Duodenal mucosa (tissue), 2 donors: ENCODE data around the gene COX6B2.
A peak's percentile ranks its signal among the peaks of the same experiment; 100 is the strongest.

ENCODE experiments used
- H3K27ac ChIP-seq: one replicate; pipeline ENCODE4 v1.7.0; 2013; ENCODE audit warnings: low read depth, low read length
- H3K27me3 ChIP-seq, 2 donors: one replicate each; pipeline ENCODE4 v1.7.0; 2013; ENCODE audit warnings: low read length in 2 of 2, control low read depth in 1 of 2; ENCODE audit not compliant: insufficient read depth in 2 of 2, control insufficient read depth in 1 of 2
- H3K36me3 ChIP-seq, 2 donors: one replicate each; pipeline ENCODE4 v1.7.0; 2013; ENCODE audit warnings: low read length in 2 of 2, control low read depth in 1 of 2; ENCODE audit not compliant: insufficient read depth in 2 of 2, control insufficient read depth in 1 of 2
- H3K4me1 ChIP-seq, 2 donors: one replicate each; pipeline ENCODE4 v1.7.0; 2013; ENCODE audit warnings: low read length in 2 of 2, control low read depth in 1 of 2; ENCODE audit not compliant: insufficient read depth in 2 of 2, control insufficient read depth in 1 of 2
- H3K4me3 ChIP-seq, 2 donors: one replicate each; pipeline ENCODE4 v1.7.0; 2013; ENCODE audit warnings: low read length in 2 of 2, low read depth in 1 of 2
- H3K9ac ChIP-seq, 2 donors: one replicate each; pipeline ENCODE4 v1.7.0; 2013; ENCODE audit warnings: low read length in 2 of 2, low read depth in 1 of 2
- H3K9me3 ChIP-seq, 2 donors: one replicate each; pipeline ENCODE4 v1.7.0; 2013; ENCODE audit warnings: low read length in 2 of 2, control low read depth in 1 of 2; ENCODE audit not compliant: control insufficient read depth in 1 of 2

The COX6B2 gene

DNA sequence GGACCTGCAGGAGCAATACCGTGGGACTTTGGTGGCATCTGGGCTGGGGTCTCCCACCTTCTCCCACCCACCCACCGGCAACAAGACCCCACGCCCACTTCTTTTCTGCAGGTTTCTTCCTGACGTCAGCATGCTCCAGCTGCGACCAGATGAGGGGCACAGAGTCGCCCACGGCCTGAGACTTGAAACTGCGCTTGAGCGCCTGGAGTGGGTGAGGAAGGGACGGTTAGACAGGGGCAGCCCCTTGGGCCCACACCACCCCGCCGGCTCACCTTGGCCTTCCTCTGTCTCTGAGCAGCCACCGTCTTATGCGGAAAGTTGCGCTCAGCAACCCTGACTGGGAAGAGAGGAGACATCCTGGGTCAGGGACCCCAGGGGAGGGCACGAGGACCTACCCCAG lies 6.4 kb upstream of the COX6B2 start:
- H3K27ac ChIP-seq, result no peak overlapping the region
- H3K9me3 ChIP-seq, result no peaks in the 10 kb centered on the region
- no peaks in the 10 kb centered on the region for H3K4me1 ChIP-seq
- H3K27me3 ChIP-seq, result peaks cover 0 to 3% of the 10 kb centered on the region in 2 donors
- no peaks in the 10 kb centered on the region for H3K36me3 ChIP-seq
- H3K9ac ChIP-seq, result no peak overlapping the region
- H3K4me3 ChIP-seq, result no peak overlapping the region

DNA sequence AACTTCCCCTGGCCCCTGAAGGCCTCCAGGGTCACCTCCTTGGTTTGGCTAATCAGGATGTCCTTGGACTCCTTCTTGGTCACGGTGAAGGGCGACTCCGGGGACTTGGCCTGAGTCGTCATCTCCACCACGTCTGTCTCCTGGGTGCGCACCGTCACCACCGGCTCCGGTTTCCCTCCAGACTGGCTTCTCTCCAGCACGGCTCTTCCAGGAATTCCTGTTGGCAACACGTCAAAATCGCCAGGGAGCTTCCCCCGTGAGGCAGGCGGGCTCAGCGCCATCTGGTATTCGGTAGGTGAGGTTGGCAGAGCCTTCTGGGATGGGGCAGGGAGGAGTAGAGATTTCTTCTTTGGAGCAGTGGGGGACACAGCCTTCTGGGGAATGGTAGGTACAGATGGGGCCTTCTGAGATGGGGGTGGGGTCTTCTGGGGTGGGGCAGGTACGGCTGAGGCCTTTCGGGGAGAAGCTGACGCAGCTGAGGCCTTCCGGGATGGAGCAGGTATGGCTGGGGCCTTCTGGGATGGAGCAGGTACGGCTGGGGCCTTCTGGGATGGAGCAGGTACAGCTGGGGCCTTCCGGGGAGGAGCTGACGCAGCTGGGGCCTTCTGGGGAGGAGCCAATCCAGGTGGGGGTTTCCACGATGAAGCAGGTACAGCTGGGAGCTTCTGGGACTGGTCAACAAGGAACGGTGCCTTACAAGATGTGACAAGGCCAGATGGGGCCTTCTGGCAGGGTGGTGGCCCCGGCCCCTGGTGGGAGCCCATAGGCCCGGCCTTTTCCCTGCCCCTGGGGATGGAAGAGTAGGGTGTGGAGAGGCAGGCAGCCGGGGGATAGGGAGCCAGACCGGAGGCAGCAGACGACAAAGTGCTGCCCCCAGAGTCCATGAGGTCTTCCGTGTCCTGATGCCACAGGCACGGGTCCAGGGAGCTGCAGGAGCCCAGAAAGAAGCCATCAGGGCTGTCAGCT lies 4.7 kb upstream of the COX6B2 start:
- no peaks in the 10 kb centered on the region for H3K4me1 ChIP-seq
- no peaks in the 10 kb centered on the region for H3K36me3 ChIP-seq

DNA sequence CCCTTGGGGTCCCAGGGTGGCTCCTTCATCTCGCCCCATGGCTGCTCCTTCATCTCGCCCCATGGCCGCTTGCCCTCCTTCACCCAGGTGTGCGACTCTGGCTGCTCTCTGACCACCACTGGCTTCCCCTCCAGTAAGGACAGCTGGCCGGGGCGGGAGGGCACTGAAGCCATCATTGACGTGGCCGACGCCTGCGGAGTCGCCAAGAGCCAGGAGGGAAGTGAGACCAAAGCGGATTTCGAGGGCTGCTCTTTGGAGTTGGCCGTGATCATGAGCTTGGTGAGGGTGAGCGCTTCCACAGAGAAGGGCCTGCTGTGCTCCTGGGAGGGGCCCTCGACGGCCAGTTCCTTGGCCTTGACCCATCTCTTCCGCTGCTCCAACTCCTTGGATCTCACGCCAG lies 4.0 kb upstream of the COX6B2 start:
- Histone ChIP-seq H3K9me3 (no peaks in the 10 kb centered on the region), H3K9ac (no peak overlapping the region), H3K36me3 (no peaks in the 10 kb centered on the region), H3K4me3 (no peak overlapping the region), H3K27ac (no peak overlapping the region), H3K4me1 (peaks cover 2 to 4% of the 10 kb centered on the region in 2 donors), H3K27me3 (peaks cover 7 to 9% of the 10 kb centered on the region in 2 donors)

More for the DNA sequence above, 4.7 kb upstream of the COX6B2 start:
- Histone ChIP-seq H3K9ac (no peak overlapping the region), H3K27me3 (peaks cover 5 to 7% of the 10 kb centered on the region in 2 donors), H3K4me3 (no peak overlapping the region), H3K27ac (no peak overlapping the region), H3K9me3 (no peaks in the 10 kb centered on the region)

DNA sequence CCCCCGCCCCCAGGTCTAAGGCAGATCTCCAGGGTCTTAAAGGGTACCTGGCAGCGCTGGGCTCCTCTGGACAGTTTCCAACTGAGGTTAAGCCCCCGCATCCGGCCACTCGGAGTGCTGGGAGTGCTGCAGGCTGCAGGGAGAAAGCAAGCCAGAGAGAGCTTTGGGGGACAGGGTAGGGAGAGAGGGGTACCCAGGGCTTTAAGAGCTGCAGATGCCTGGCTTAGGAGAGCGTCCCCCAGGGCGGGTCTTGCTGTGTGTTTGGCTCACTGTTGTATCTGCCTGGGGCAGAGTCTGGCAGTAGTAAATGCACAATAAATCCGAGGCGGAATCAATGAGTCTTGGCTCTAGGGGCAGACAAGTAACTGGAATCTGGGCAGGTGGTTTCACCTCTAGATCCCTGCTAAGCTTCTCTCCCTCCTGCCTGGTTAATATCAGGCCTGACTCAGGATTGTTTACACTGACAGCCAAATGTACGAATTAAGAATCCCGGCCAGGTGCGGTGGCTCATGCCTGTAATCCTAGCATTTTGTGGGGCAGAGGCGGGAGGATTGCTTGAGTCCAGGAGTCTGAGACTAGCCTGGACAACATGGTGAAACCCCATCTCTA lies 798 bp upstream of the COX6B2 start:
- Histone ChIP-seq H3K27me3 (peaks cover 27 to 36% of the 10 kb centered on the region in 2 donors), H3K9ac (no peak overlapping the region), H3K27ac (no peak overlapping the region), H3K4me3 (no peak overlapping the region), H3K36me3 (no peaks in the 10 kb centered on the region), H3K4me1 (peaks cover 17 to 28% of the 10 kb centered on the region in 2 donors), H3K9me3 (no peaks in the 10 kb centered on the region)

DNA sequence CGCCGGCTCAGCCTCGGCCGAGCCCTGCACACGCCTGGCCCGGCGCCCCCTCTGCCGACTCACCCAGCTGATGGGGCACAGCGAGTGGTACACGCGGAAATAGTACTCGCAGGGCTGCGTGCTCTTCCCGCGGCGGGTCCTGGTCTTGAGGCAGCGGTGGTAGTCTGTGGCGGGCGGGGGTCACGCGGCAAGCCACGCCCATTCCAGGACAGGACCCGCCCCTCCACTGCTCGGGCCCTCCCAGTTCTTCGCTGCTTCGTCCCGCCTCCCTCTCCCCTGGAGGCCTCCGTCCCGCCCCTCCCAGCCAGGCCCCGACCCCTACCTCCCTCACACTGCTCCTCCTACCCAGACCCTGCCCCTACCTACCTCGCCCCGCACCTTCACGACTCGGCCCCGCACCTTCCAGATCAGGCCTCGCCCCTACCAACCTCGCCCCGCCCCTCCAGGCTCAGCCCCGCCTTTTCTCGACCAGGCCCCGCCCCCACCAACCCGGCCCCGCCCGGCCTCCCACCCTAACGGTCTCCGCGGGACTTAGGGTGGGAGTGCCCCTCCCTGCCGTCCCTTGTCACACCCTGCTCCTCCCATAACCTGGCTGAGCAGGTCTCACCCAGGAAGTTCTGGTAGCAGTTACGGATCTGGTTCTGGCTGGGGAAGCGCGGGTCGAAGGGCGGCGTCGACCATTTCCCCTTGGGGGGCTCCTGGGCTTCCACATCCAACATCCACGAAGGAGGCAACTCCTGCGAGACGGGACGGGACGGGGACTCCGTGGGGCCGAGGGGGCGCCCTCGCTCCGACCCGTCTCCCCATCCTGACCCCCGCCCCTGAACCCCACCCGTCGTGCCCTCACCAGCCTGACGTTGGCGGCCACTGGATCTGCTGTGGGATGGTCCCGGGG lies 469 bp downstream of the COX6B2 start:
- H3K4me3 ChIP-seq, result peak overlapping the region; percentile 48 to 63
- no peak overlapping the region for H3K27ac ChIP-seq
- no peaks in the 10 kb centered on the region for H3K36me3 ChIP-seq
- no peak overlapping the region for H3K9ac ChIP-seq
- H3K4me1 ChIP-seq, result peaks cover 17 to 28% of the 10 kb centered on the region in 2 donors
- peaks cover 27 to 36% of the 10 kb centered on the region in 2 donors for H3K27me3 ChIP-seq
- no peaks in the 10 kb centered on the region for H3K9me3 ChIP-seq

DNA sequence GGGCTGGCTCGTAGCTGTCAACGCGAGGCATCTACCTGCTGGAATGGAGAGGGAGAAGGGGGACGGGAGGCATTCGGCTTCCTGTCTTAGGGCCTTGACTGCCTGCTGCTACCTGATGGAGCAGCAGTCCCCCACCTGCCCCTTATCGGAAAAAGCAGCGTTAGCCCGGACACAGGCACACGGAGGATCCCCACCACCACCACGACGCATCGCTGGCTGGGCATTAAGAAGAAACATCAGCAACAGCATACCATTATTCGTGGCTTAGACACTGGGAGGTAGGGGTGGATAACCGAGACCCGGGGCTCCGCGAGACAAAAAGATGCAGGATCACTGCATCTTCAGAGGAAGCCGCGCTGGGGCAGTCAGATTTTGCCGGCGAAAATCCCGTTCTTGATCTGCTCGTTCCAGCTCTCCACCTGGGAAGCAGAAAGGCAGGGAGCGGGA lies 1.1 kb downstream of the COX6B2 start:
- H3K9ac ChIP-seq, result no peak overlapping the region
- H3K27me3 ChIP-seq, result peaks cover 27 to 36% of the 10 kb centered on the region in 2 donors

DNA sequence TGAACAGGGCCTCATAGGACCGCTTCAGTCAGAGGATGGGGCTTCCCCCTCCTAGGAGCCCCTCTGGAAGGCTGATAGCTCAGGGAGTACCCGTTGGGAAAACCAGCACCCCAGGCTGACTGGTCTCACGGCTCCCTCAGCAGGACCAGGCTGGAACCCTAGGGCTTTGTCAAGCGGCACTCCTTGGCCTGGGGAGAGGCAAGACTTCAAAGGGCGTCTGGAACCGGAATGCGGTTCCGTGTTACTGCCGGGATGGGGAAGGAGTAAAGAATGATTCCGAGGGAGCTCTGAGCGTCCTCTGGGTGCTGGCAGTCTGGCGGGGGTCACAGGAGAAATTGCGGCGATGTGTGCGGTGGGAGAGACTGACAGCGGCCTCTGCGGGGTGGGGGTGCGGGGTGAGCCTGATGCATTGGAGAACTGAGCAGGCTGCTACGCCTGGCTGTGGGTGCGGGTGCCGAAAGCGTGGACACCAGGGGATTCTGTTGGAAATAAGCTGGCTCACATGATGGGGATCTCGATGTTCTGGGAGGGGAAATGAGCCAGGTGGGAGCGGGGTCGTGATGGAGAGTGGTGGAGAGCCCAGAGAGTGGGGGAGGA lies 1.9 kb downstream of the COX6B2 start:
- no peak overlapping the region for H3K9ac ChIP-seq
- H3K9me3 ChIP-seq, result no peaks in the 10 kb centered on the region
- no peak overlapping the region for H3K4me3 ChIP-seq
- H3K27me3 ChIP-seq, result peaks cover 27 to 36% of the 10 kb centered on the region in 2 donors
- peaks cover 17 to 28% of the 10 kb centered on the region in 2 donors for H3K4me1 ChIP-seq
- H3K27ac ChIP-seq, result no peak overlapping the region
- H3K36me3 ChIP-seq, result no peaks in the 10 kb centered on the region

More for the DNA sequence above, 1.1 kb downstream of the COX6B2 start:
- Histone ChIP-seq H3K4me1 (peaks cover 17 to 28% of the 10 kb centered on the region in 2 donors), H3K9me3 (no peaks in the 10 kb centered on the region), H3K4me3 (peak overlapping the region; percentile 48 to 63), H3K36me3 (no peaks in the 10 kb centered on the region), H3K27ac (no peak overlapping the region)

DNA sequence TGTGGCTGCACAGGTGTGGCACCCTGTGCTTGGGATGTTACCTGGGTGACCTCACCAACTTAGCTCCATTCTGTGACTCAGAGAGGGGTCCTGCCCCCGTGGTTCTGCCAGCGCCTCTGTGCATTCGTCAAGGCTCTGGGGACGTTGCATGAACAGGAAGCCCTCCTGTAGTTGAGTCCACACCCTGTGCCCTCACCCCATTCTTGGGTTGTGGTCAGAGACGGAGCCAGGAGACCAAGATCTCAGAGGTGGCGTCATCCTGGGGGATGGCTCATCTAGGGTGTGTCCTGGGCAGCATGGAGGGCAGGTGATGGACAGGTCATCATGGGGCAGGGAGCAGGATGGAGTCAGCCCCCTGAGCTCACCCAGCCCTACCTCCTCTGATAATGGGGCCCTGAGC lies 2.5 kb downstream of the COX6B2 start:
- Histone ChIP-seq H3K9me3 (no peaks in the 10 kb centered on the region), H3K36me3 (no peaks in the 10 kb centered on the region), H3K4me1 (peaks cover 17 to 28% of the 10 kb centered on the region in 2 donors), H3K4me3 (no peak overlapping the region), H3K27me3 (peaks cover 27 to 34% of the 10 kb centered on the region in 2 donors), H3K9ac (no peak overlapping the region), H3K27ac (no peak overlapping the region)

DNA sequence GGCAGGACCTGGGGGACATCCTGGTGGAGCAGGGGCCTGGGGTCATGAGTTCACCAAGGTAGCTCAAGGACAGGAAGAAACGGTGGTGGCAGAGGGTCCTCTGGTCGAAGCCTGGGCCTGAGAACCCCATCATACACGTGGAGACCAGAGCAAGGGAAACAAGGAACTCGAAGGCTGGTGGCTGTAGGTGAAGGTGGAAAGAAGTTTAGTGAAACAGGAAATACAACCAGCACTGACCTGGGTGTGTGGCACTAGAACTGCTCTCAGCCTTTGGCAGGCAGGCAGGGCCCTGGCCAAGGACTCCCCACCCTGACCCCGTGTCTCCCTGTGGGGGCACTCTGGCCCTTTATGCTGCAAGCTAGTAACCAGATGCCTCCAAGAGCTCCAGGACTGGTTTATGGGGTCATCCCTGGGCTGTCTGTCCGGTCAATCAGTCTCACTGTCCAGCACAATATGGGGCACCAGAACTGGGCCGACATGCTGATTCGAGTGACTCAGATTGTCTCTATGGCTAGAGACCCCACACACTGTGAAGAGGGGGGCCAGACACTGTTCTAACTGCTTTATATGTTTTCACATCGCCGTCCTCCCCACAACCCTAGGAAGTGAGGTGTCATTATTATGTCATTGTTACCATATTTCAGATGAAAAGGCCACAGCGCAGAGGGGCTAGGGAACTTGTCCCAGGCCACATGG lies 3.8 kb downstream of the COX6B2 start:
- Histone ChIP-seq H3K27me3 (peaks cover 27 to 32% of the 10 kb centered on the region in 2 donors), H3K9me3 (no peaks in the 10 kb centered on the region), H3K4me3 (no peak overlapping the region), H3K27ac (no peak overlapping the region), H3K9ac (no peak overlapping the region), H3K36me3 (peaks cover 0 to 3% of the 10 kb centered on the region in 2 donors), H3K4me1 (peaks cover 20 to 28% of the 10 kb centered on the region in 2 donors)
